H9 (cell line): ENCODE results near the gene MAGEB17. TPM values are rescaled to one million over a fixed set of nuclear protein-coding genes. Genes with fewer than 3 reads are reported as not detected.
A peak's percentile ranks its signal among the peaks of the same experiment; 100 is the strongest.

ENCODE experiments used
- DNase-seq: peaks from one replicate; pipeline ENCODE4 v3.0.0-alpha.2; 2017
- H2AFZ ChIP-seq: one replicate; pipeline ENCODE4 v1.6.1; 2013; ENCODE audit warnings: mild to moderate bottlenecking, low read length, control low read depth, moderate library complexity
- H2AK5ac ChIP-seq: 2 replicates; pipeline ENCODE4 v1.6.1; 2013; ENCODE audit warnings: low read length, control low read depth, mixed read lengths; ENCODE audit not compliant: insufficient read length
- H2BK120ac ChIP-seq: one replicate; pipeline ENCODE4 v1.6.1; 2013; ENCODE audit warnings: low read depth, mild to moderate bottlenecking, low read length, control low read depth, inconsistent platforms; ENCODE audit not compliant: poor library complexity, severe bottlenecking
- H2BK12ac ChIP-seq: 2 replicates; pipeline ENCODE4 v1.6.1; 2013; ENCODE audit warnings: low read length, control low read depth, mixed read lengths, low read depth; ENCODE audit not compliant: insufficient read length
- H2BK15ac ChIP-seq: 2 replicates; pipeline ENCODE4 v1.6.1; 2013; ENCODE audit warnings: low read depth, low read length, control low read depth
- H2BK20ac ChIP-seq: one replicate; pipeline ENCODE4 v1.6.1; 2013; ENCODE audit warnings: low read depth, mild to moderate bottlenecking, low read length, control low read depth, inconsistent platforms; ENCODE audit not compliant: poor library complexity, severe bottlenecking
- H2BK5ac ChIP-seq: 2 replicates; pipeline ENCODE4 v1.6.1; 2013; ENCODE audit warnings: low read length, control low read depth, mixed read lengths; ENCODE audit not compliant: insufficient read length
- H3K14ac ChIP-seq: 2 replicates; pipeline ENCODE4 v1.6.1; 2013; ENCODE audit warnings: low read length, control low read depth; ENCODE audit not compliant: insufficient read depth
- H3K18ac ChIP-seq: 2 replicates; pipeline ENCODE4 v1.6.1; 2013; ENCODE audit warnings: low read depth, mild to moderate bottlenecking, mixed read lengths, low read length, control low read depth; ENCODE audit not compliant: insufficient read length
- H3K23ac ChIP-seq: 2 replicates; pipeline ENCODE4 v1.6.1; 2013; ENCODE audit warnings: low read length, control low read depth, mixed read lengths, low read depth; ENCODE audit not compliant: insufficient read length
- H3K23me2 ChIP-seq: 2 replicates; pipeline ENCODE4 v1.6.1; 2013; ENCODE audit warnings: low read depth, mild to moderate bottlenecking, mixed read lengths, low read length, control low read depth; ENCODE audit not compliant: insufficient read length, poor library complexity, severe bottlenecking
- H3K27ac ChIP-seq: 2 replicates; pipeline ENCODE4 v1.5.1; 2013; ENCODE audit warnings: low read length, control low read depth, mixed read lengths, low read depth; ENCODE audit not compliant: insufficient read length
- H3K27me3 ChIP-seq: 2 replicates; pipeline ENCODE4 v1.6.1; 2013; ENCODE audit warnings: low read length, control low read depth, inconsistent platforms; ENCODE audit not compliant: insufficient read depth
- H3K4ac ChIP-seq: 2 replicates; pipeline ENCODE4 v1.6.1; 2013; ENCODE audit warnings: low read depth, mild to moderate bottlenecking, control low read depth, inconsistent platforms, low read length, moderate library complexity
- H3K4me1 ChIP-seq: 2 replicates; pipeline ENCODE4 v1.6.1; 2013; ENCODE audit warnings: low read length, control low read depth, inconsistent platforms; ENCODE audit not compliant: insufficient read depth
- H3K4me2 ChIP-seq: 2 replicates; pipeline ENCODE4 v1.6.1; 2013; ENCODE audit warnings: low read length, control low read depth, mixed read lengths; ENCODE audit not compliant: insufficient read length, insufficient read depth
- H3K56ac ChIP-seq: 2 replicates; pipeline ENCODE4 v1.6.1; 2013; ENCODE audit warnings: low read depth, mild to moderate bottlenecking, mixed read lengths, low read length, control low read depth; ENCODE audit not compliant: insufficient read length
- H3K79me1 ChIP-seq: 2 replicates; pipeline ENCODE4 v1.6.1; 2013; ENCODE audit warnings: low read depth, mild to moderate bottlenecking, moderate library complexity, low read length, control low read depth, inconsistent platforms; ENCODE audit not compliant: insufficient read depth, poor library complexity, severe bottlenecking
- H3K79me2 ChIP-seq: 2 replicates; pipeline ENCODE4 v1.6.1; 2013; ENCODE audit warnings: low read length, control low read depth, inconsistent platforms; ENCODE audit not compliant: insufficient read depth
- H3K9ac ChIP-seq: 2 replicates; pipeline ENCODE4 v1.6.1; 2013; ENCODE audit warnings: low read length, control low read depth, mixed read lengths; ENCODE audit not compliant: insufficient read length; ENCODE audit errors: extremely low read depth
- H3K9me3 ChIP-seq: one replicate; pipeline ENCODE4 v1.6.1; 2013; ENCODE audit warnings: low read depth, low read length, inconsistent platforms; ENCODE audit not compliant: control insufficient read depth
- H3T11ph ChIP-seq: one replicate; pipeline ENCODE4 v1.6.1; 2013; ENCODE audit warnings: mild to moderate bottlenecking, low read length, control low read depth, inconsistent platforms
- H4K20me1 ChIP-seq: one replicate; pipeline ENCODE4 v1.6.1; 2013; ENCODE audit not compliant: control insufficient read depth, insufficient read length, insufficient read depth
- H4K5ac ChIP-seq: 2 replicates; pipeline ENCODE4 v1.6.1; 2013; ENCODE audit warnings: low read depth, mild to moderate bottlenecking, mixed read lengths, low read length, control low read depth; ENCODE audit not compliant: insufficient read length
- H4K8ac ChIP-seq: replicated peaks from 2 replicates; pipeline ENCODE4 v1.6.1; 2013; ENCODE audit warnings: low read length, control low read depth, mixed read lengths, low read depth; ENCODE audit not compliant: insufficient read length
- H4K91ac ChIP-seq: 2 replicates; pipeline ENCODE4 v1.6.1; 2013; ENCODE audit warnings: low read depth, mild to moderate bottlenecking, moderate library complexity, mixed read lengths, low read length, control low read depth; ENCODE audit not compliant: insufficient read length
- H3K27ac Mint-ChIP-seq, 3 experiments: 2 replicates in 2 of 3; 3 replicates in 1 of 3; pipeline ENCODE4 v1.8.0; 2020 to 2021; ENCODE audit warnings: mixed read lengths in 3 of 3, mild to moderate bottlenecking in 1 of 3, moderate library complexity in 1 of 3
- H3K27me3 Mint-ChIP-seq: 2 replicates; pipeline ENCODE4 v1.8.0; 2021; ENCODE audit warnings: low read depth, mild to moderate bottlenecking, moderate library complexity, mixed read lengths
- H3K36me3 Mint-ChIP-seq, 3 experiments: 2 replicates in 2 of 3; 3 replicates in 1 of 3; pipeline ENCODE4 v1.8.0; 2020 to 2021; ENCODE audit warnings: low read depth in 3 of 3, mixed read lengths in 3 of 3; ENCODE audit not compliant: insufficient read depth in 1 of 3
- H3K4me1 Mint-ChIP-seq, 2 experiments: 2 replicates each; pipeline ENCODE4 v1.8.0; 2020; ENCODE audit warnings: mixed read lengths in 2 of 2
- H3K4me3 Mint-ChIP-seq, 2 experiments: 2 replicates in 1 of 2; 3 replicates in 1 of 2; pipeline ENCODE4 v1.8.0; 2020 to 2021; ENCODE audit warnings: mild to moderate bottlenecking in 2 of 2, mixed read lengths in 2 of 2, moderate library complexity in 1 of 2
- H3K9me3 Mint-ChIP-seq, 2 experiments: 2 replicates in 1 of 2; 3 replicates in 1 of 2; pipeline ENCODE4 v1.8.0; 2020; ENCODE audit warnings: mild to moderate bottlenecking in 2 of 2, mixed read lengths in 2 of 2, moderate library complexity in 1 of 2
- CTCF ChIP-seq: fragments of 200-600 bp; sonication (generic); conservative IDR thresholded peaks from 3 replicates; pipeline ENCODE4 v1.8.0; 2021; ENCODE audit warnings: antibody characterized with exemption, mild to moderate bottlenecking
- WGBS: extraction: QIAGEN DNeasy Blood & Tissue Kit; methylation state at CpG from one replicate; pipeline ENCODE4 v1.1.7; 2013; ENCODE audit warnings: missing lambda C conversion rate, low lambda C conversion rate, mixed read lengths; ENCODE audit not compliant: insufficient read length; ENCODE audit errors: extremely low coverage; 5-methylcytosine and 5-hydroxymethylcytosine counted together
- total RNA-seq: library from RNA; stranded (reverse); gene quantifications from 2 replicates; pipeline ENCODE4 v1.2.1, GENCODE V29; 2021

The MAGEB17 gene
- total RNA-seq, 1 experiment from 2014 or later: 0.74 TPM

GRCh38 chrX:16156692-16157331, 10.5 kb upstream of the MAGEB17 start:
- Mint-ChIP-seq H3K36me3 (peaks cover 14 to 97% (median 58%) of the 10 kb centered on the region in 3 experiments), H3K9me3 (no peaks in the 10 kb centered on the region; a peak in 1 of 5 replicates), H3K4me3 (no peak overlapping the region), H3K27me3 (no peaks in the 10 kb centered on the region), H3K4me1 (peaks cover 16 to 19% of the 10 kb centered on the region in 2 experiments), H3K27ac (no peak overlapping the region)
- Histone ChIP-seq H3K56ac (no peak overlapping the region), H3K4me1 (peaks cover 4% of the 10 kb centered on the region; the same call in 1 of the 2 replicates), H3K23me2 (no peaks in the 10 kb centered on the region), H3K79me2 (no peaks in the 10 kb centered on the region), H3K27me3 (no peaks in the 10 kb centered on the region), H3K9me3 (no peaks in the 10 kb centered on the region), H2BK20ac (no peak overlapping the region), H3T11ph (no peak overlapping the region), H2BK120ac (no peak overlapping the region), H3K4me2 (no peak overlapping the region), H3K9ac (no peak overlapping the region), H4K91ac (no peak overlapping the region), H3K14ac (no peak overlapping the region), H4K20me1 (no peaks in the 10 kb centered on the region), H3K27ac (no peak overlapping the region), H2BK5ac (no peak overlapping the region), H2BK12ac (no peak overlapping the region), H3K18ac (no peak overlapping the region), H2AFZ (no peak overlapping the region), H3K79me1 (peaks cover 6% of the 10 kb centered on the region), H2AK5ac (no peak overlapping the region), H4K8ac (no peak overlapping the region), H3K23ac (no peak overlapping the region), H4K5ac (no peak overlapping the region), H2BK15ac (no peak overlapping the region), H3K4ac (no peak overlapping the region)
- TF ChIP-seq CTCF: peak; percentile 30; the same call in 2 of the 3 replicates
- no peak for DNase-seq
- WGBS: 100% methylated on average over 1 of the region's 5 CpGs
